Karpas-422 (cell line): Measurements from ENCODE around the gene HES7. TPM values are rescaled to one million over a fixed set of nuclear protein-coding genes. Genes with fewer than 3 reads are reported as not detected.

Source experiments
- DNase-seq: peaks from one replicate; pipeline ENCODE4 v3.0.0-alpha.2; 2015
- H2AFZ ChIP-seq: fragments of 200-600 bp; sonication (generic); 2 replicates; pipeline ENCODE4 v1.6.1; 2014; ENCODE audit warnings: antibody characterized with exemption, low read length, mixed read lengths
- H3K27ac ChIP-seq: fragments of 200-600 bp; sonication (generic); 2 replicates; pipeline ENCODE4 v1.5.1; 2014; ENCODE audit warnings: mild to moderate bottlenecking, low read length, moderate library complexity
- H3K27me3 ChIP-seq: fragments of 200-600 bp; sonication (generic); 2 replicates; pipeline ENCODE4 v1.6.1; 2014; ENCODE audit warnings: low read length, mixed read lengths
- H3K36me3 ChIP-seq: fragments of 200-600 bp; sonication (generic); 2 replicates; pipeline ENCODE4 v1.6.1; 2014; ENCODE audit warnings: low read length, mixed read lengths; ENCODE audit not compliant: insufficient read depth
- H3K4me1 ChIP-seq: fragments of 200-600 bp; sonication (generic); 2 replicates; pipeline ENCODE4 v1.6.1; 2014; ENCODE audit warnings: mild to moderate bottlenecking, low read length, mixed read lengths
- H3K4me2 ChIP-seq: fragments of 200-600 bp; sonication (generic); 2 replicates; pipeline ENCODE4 v1.6.1; 2014; ENCODE audit warnings: low read length, low read depth, mild to moderate bottlenecking; ENCODE audit not compliant: poor library complexity, severe bottlenecking
- H3K4me3 ChIP-seq: fragments of 200-600 bp; sonication (generic); 2 replicates; pipeline ENCODE4 v1.5.1; 2014; ENCODE audit warnings: mild to moderate bottlenecking, antibody characterized with exemption, low read length, mixed read lengths
- H3K79me2 ChIP-seq: fragments of 200-600 bp; sonication (generic); 2 replicates; pipeline ENCODE4 v1.6.1; 2014; ENCODE audit warnings: mild to moderate bottlenecking, low read length, mixed read lengths
- H3K9ac ChIP-seq: fragments of 200-600 bp; sonication (generic); 2 replicates; pipeline ENCODE4 v1.6.0; 2014; ENCODE audit warnings: low read length
- H3K9me2 ChIP-seq: fragments of 200-600 bp; sonication (generic), shearing (Covaris generic); replicated peaks from 2 replicates; pipeline ENCODE4 v1.6.0; 2014; ENCODE audit warnings: mild to moderate bottlenecking, low read length, moderate library complexity; ENCODE audit not compliant: insufficient read depth
- H3K9me3 ChIP-seq: fragments of 300-700, 200-600 bp; sonication (generic); 2 replicates; pipeline ENCODE4 v1.6.1; 2014; ENCODE audit warnings: low read length, mixed read lengths
- H4K20me1 ChIP-seq: fragments of 200-600 bp; sonication (generic); 2 replicates; pipeline ENCODE4 v1.6.1; 2014; ENCODE audit warnings: mild to moderate bottlenecking, antibody characterized with exemption, low read length, low read depth; ENCODE audit not compliant: insufficient read depth
- total RNA-seq: library from RNA; depleted of rRNA; stranded (reverse); fragments of >200 nt; shearing (Covaris generic); gene quantifications from 2 replicates; pipeline ENCODE4 v1.2.3, GENCODE V29; 2014; ENCODE audit warnings: low replicate concordance

HES7 gene
- total RNA-seq, 1 experiment from 2014 or later, result 0.37 TPM

- H3K79me2 ChIP-seq, result no peaks in the 10 kb centered on the region
- no peak overlapping the region for H3K9ac ChIP-seq
- no peaks in the 10 kb centered on the region for H3K9me2 ChIP-seq
- H3K4me2 ChIP-seq, result no peak overlapping the region
- H3K36me3 ChIP-seq, result no peaks in the 10 kb centered on the region
- peaks cover 12% of the 10 kb centered on the region for H3K4me1 ChIP-seq
- H4K20me1 ChIP-seq, result peaks cover 8% of the 10 kb centered on the region
- no peak overlapping the region for H3K27ac ChIP-seq
- no peaks in the 10 kb centered on the region for H3K27me3 ChIP-seq
- no peak overlapping the region for H2AFZ ChIP-seq
- no peak for DNase-seq
- no peak overlapping the region for H3K4me3 ChIP-seq
- H3K9me3 ChIP-seq, result no peaks in the 10 kb centered on the region
These were observed 48.1 kb downstream of the HES7 start for GRCh38 chr17:8075574-8076342.

DNA sequence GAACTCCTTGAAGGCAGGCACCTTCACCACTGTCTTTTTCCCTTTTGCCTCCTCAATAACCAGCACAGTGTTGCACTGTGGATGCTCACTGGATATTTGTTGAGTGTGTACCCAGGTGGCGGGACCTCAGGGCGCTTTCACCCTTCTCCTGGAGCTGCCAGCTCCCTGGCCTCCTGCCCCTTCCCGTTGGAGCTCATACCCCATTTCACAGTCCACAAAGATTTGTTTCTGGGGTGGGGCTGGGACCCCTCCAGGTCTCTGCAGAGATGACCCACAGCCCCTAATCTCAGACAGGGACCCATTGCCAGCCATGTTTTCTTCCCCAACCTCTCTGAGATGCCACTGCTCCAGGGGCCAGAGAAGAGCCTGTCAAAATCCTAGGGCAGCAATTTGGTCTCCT is 48.8 kb downstream of the HES7 start:
- no peak overlapping the region for H3K9ac ChIP-seq
- H3K9me2 ChIP-seq, result no peaks in the 10 kb centered on the region
- peaks cover 1% of the 10 kb centered on the region for H4K20me1 ChIP-seq
- no peak overlapping the region for H3K4me2 ChIP-seq
- H3K36me3 ChIP-seq, result no peaks in the 10 kb centered on the region
- no peaks in the 10 kb centered on the region for H3K79me2 ChIP-seq
- H3K9me3 ChIP-seq, result no peaks in the 10 kb centered on the region
- no peak for DNase-seq
- H2AFZ ChIP-seq, result no peak overlapping the region
- H3K27me3 ChIP-seq, result no peaks in the 10 kb centered on the region
- peaks cover 6% of the 10 kb centered on the region for H3K4me1 ChIP-seq
- H3K27ac ChIP-seq, result no peak overlapping the region
- H3K4me3 ChIP-seq, result no peak overlapping the region

DNA sequence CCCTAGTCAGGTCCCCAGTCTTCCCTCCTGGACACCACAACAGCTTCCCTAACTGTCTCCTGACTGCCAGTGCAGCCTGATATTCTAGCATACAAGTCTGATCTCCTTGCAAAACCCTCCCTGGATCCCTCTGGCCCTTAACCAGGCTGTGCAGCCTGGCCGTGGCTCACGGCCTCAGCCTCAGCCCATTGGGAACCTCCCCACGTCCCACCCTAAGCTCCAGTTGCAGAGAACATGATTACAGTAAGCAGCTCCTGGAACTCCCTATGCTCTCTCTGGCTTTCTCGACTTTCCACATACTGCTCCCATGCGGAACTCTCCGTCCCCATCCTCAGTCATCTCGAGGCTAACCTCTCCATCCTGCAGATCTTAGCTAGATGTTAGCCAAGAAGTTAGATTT is 49.4 kb downstream of the HES7 start:
- no peaks in the 10 kb centered on the region for H3K27me3 ChIP-seq
- no peak overlapping the region for H3K4me2 ChIP-seq
- H3K9me2 ChIP-seq, result no peaks in the 10 kb centered on the region
- no peaks in the 10 kb centered on the region for H3K9me3 ChIP-seq
- H3K4me1 ChIP-seq, result peaks cover 1% of the 10 kb centered on the region; the same call in 1 of the 2 replicates
- H3K4me3 ChIP-seq, result no peak overlapping the region
- H4K20me1 ChIP-seq, result no peaks in the 10 kb centered on the region
- DNase-seq, result no peak
- no peak overlapping the region for H3K9ac ChIP-seq
- H2AFZ ChIP-seq, result no peak overlapping the region
- no peaks in the 10 kb centered on the region for H3K79me2 ChIP-seq
- H3K36me3 ChIP-seq, result no peaks in the 10 kb centered on the region
- no peak overlapping the region for H3K27ac ChIP-seq

- Histone ChIP-seq H3K4me3 (no peak overlapping the region), H3K9me3 (no peaks in the 10 kb centered on the region), H2AFZ (no peak overlapping the region), H3K4me1 (no peaks in the 10 kb centered on the region), H3K79me2 (no peaks in the 10 kb centered on the region), H3K4me2 (no peak overlapping the region), H3K9ac (no peak overlapping the region), H4K20me1 (no peaks in the 10 kb centered on the region), H3K36me3 (no peaks in the 10 kb centered on the region), H3K9me2 (no peaks in the 10 kb centered on the region), H3K27ac (no peak overlapping the region), H3K27me3 (no peaks in the 10 kb centered on the region)
- peak; percentile 89 for DNase-seq
These were observed 50.0 kb downstream of the HES7 start for GRCh38 chr17:8073627-8074484.

GRCh38 chr17:8072729-8073461 is 51.0 kb downstream of the HES7 start:
- Histone ChIP-seq H3K27ac (no peak overlapping the region), H3K9me2 (no peaks in the 10 kb centered on the region), H3K9me3 (no peaks in the 10 kb centered on the region), H3K4me1 (no peaks in the 10 kb centered on the region), H3K79me2 (no peaks in the 10 kb centered on the region), H3K4me2 (no peak overlapping the region), H2AFZ (no peak overlapping the region), H3K27me3 (no peaks in the 10 kb centered on the region), H3K4me3 (no peak overlapping the region), H4K20me1 (no peaks in the 10 kb centered on the region), H3K36me3 (no peaks in the 10 kb centered on the region), H3K9ac (no peak overlapping the region)
- no peak for DNase-seq

GRCh38 chr17:8072341-8072728 is 51.6 kb downstream of the HES7 start:
- Histone ChIP-seq H3K4me1 (no peaks in the 10 kb centered on the region), H3K4me2 (no peak overlapping the region), H3K9me2 (no peaks in the 10 kb centered on the region), H2AFZ (no peak overlapping the region), H3K36me3 (no peaks in the 10 kb centered on the region), H3K9me3 (no peaks in the 10 kb centered on the region), H3K27me3 (no peaks in the 10 kb centered on the region), H3K79me2 (no peaks in the 10 kb centered on the region), H3K4me3 (no peak overlapping the region), H4K20me1 (no peaks in the 10 kb centered on the region), H3K9ac (no peak overlapping the region), H3K27ac (no peak overlapping the region)
- no peak for DNase-seq

DNA sequence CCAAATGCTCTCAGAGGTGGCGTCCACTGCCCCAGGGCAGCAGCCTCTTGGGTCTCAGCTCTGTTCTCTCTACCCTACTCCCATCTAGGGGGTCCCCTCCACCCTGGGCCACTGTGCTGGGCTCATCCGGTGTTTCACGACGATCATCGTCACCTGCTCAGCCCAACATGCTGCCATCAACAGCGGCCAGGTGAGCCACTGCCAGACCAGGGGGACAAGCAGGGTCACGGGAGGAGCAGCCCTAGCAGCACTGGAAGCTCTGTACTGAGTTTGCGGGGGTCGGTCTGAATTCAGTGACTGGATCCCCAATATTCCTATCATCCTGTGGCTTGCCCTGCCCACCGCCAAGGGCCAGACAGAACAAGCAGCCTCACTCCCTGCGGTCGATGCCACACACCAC is 52.4 kb downstream of the HES7 start:
- Histone ChIP-seq H3K9me3 (no peaks in the 10 kb centered on the region), H3K79me2 (no peaks in the 10 kb centered on the region), H3K27ac (no peak overlapping the region), H2AFZ (no peak overlapping the region), H3K27me3 (no peaks in the 10 kb centered on the region), H3K9ac (no peak overlapping the region), H4K20me1 (no peaks in the 10 kb centered on the region), H3K4me2 (no peak overlapping the region), H3K9me2 (no peaks in the 10 kb centered on the region), H3K36me3 (no peaks in the 10 kb centered on the region), H3K4me3 (no peak overlapping the region), H3K4me1 (no peaks in the 10 kb centered on the region)
- DNase-seq, result no peak
